HepG2 (cell line): ENCODE measurements around the gene VAT1L. TPM values are rescaled to one million over a fixed set of nuclear protein-coding genes. Genes with fewer than 3 reads are reported as not detected.

Experiments
- JUND ChIP-seq: sonication (generic); formaldehyde crosslinking; IDR thresholded peaks from 2 replicates; pipeline ENCODE4 v1.8.0; 2022; ENCODE audit warnings: mild to moderate bottlenecking, missing genetic modification reagents
- KDM1A ChIP-seq: IDR thresholded peaks from 2 replicates; pipeline ENCODE4 v1.6.1; 2016; ENCODE audit warnings: missing compliant biosample characterization
- PAF1 ChIP-seq: IDR thresholded peaks from 2 replicates; pipeline ENCODE4 v1.6.1; 2016; ENCODE audit warnings: missing genetic modification reagents, missing compliant biosample characterization
- TOE1 ChIP-seq: sonication (generic); formaldehyde crosslinking; IDR thresholded peaks from 2 replicates; pipeline ENCODE4 v1.4.0; 2020; ENCODE audit warnings: mild to moderate bottlenecking, missing genetic modification reagents
- ZNF224 ChIP-seq: sonication (generic); formaldehyde crosslinking; IDR thresholded peaks from 2 replicates; pipeline ENCODE4 v1.5.0; 2020; ENCODE audit warnings: mild to moderate bottlenecking, missing genetic modification reagents
- ZNF737 ChIP-seq: sonication (generic); formaldehyde crosslinking; IDR thresholded peaks from 2 replicates; pipeline ENCODE4 v1.5.0; 2020; ENCODE audit warnings: missing genetic modification reagents, mild to moderate bottlenecking, borderline replicate concordance
- polyA plus RNA-seq, 8 experiments: library from polyadenylated mRNA; depleted of rRNA in 3 of 8; stranded (reverse) in 7 of 8; unstranded in 1 of 8; fragments of >200 nt; fragmentation: Illumina TruSeq in 4 of 8; extraction: Trizol in 4 of 8; gene quantifications; 2 replicates each; pipeline versions ENCODE4 v1.2.1 to v1.2.3, GENCODE V29; 2011 to 2016; ENCODE audit warnings: low read depth in 4 of 8, missing spikeins in 1 of 8, mixed read lengths in 1 of 8; ENCODE audit not compliant: insufficient read depth in 1 of 8
- total RNA-seq, 5 experiments: library from RNA; depleted of rRNA; stranded (reverse); fragments of >200 nt; fragmentation: Illumina TruSeq; extraction: Trizol; gene quantifications; 2 replicates each; pipeline ENCODE4 v1.2.3, GENCODE V29; 2016; ENCODE audit warnings: low read depth in 1 of 5
- TF ChIP-seq, protein P1 (sequence below): sonication (generic); formaldehyde crosslinking; IDR thresholded peaks from 2 replicates; pipeline ENCODE4 v1.5.0; 2020; ENCODE audit warnings: mild to moderate bottlenecking, missing genetic modification reagents, borderline replicate concordance
- TF ChIP-seq, protein P2 (sequence below): sonication (generic); formaldehyde crosslinking; IDR thresholded peaks from 2 replicates; pipeline ENCODE4 v1.5.1; 2020; ENCODE audit warnings: missing genetic modification reagents, mild to moderate bottlenecking, borderline replicate concordance

Gene VAT1L
- total and polyA plus RNA-seq, 2 of the 13 experiments (the other 11 are each of a cell fraction or from before 2014, with no cell fraction given): not detected

GRCh38 chr16:77794586-77794985 is 6.2 kb downstream of the VAT1L start (continued):
- TF ChIP-seq, protein P1, sequence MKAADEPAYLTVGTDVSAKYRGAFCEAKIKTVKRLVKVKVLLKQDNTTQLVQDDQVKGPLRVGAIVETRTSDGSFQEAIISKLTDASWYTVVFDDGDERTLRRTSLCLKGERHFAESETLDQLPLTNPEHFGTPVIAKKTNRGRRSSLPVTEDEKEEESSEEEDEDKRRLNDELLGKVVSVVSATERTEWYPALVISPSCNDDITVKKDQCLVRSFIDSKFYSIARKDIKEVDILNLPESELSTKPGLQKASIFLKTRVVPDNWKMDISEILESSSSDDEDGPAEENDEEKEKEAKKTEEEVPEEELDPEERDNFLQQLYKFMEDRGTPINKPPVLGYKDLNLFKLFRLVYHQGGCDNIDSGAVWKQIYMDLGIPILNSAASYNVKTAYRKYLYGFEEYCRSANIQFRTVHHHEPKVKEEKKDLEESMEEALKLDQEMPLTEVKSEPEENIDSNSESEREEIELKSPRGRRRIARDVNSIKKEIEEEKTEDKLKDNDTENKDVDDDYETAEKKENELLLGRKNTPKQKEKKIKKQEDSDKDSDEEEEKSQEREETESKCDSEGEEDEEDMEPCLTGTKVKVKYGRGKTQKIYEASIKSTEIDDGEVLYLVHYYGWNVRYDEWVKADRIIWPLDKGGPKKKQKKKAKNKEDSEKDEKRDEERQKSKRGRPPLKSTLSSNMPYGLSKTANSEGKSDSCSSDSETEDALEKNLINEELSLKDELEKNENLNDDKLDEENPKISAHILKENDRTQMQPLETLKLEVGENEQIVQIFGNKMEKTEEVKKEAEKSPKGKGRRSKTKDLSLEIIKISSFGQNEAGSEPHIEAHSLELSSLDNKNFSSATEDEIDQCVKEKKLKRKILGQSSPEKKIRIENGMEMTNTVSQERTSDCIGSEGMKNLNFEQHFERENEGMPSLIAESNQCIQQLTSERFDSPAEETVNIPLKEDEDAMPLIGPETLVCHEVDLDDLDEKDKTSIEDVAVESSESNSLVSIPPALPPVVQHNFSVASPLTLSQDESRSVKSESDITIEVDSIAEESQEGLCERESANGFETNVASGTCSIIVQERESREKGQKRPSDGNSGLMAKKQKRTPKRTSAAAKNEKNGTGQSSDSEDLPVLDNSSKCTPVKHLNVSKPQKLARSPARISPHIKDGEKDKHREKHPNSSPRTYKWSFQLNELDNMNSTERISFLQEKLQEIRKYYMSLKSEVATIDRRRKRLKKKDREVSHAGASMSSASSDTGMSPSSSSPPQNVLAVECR (CRISPR knock-in tag): no peak
- TF ChIP-seq ZNF737 (no peak), JUND (CRISPR knock-in tag) (no peak), ZNF224 (CRISPR knock-in tag) (no peak), KDM1A (no peak), PAF1 (CRISPR knock-in tag) (no peak), TOE1 (CRISPR knock-in tag) (no peak)
- TF ChIP-seq, protein P2, sequence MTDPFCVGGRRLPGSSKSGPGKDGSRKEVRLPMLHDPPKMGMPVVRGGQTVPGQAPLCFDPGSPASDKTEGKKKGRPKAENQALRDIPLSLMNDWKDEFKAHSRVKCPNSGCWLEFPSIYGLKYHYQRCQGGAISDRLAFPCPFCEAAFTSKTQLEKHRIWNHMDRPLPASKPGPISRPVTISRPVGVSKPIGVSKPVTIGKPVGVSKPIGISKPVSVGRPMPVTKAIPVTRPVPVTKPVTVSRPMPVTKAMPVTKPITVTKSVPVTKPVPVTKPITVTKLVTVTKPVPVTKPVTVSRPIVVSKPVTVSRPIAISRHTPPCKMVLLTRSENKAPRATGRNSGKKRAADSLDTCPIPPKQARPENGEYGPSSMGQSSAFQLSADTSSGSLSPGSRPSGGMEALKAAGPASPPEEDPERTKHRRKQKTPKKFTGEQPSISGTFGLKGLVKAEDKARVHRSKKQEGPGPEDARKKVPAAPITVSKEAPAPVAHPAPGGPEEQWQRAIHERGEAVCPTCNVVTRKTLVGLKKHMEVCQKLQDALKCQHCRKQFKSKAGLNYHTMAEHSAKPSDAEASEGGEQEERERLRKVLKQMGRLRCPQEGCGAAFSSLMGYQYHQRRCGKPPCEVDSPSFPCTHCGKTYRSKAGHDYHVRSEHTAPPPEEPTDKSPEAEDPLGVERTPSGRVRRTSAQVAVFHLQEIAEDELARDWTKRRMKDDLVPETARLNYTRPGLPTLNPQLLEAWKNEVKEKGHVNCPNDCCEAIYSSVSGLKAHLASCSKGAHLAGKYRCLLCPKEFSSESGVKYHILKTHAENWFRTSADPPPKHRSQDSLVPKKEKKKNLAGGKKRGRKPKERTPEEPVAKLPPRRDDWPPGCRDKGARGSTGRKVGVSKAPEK: no peak
